ENCODE results near the gene PTGIS.

The PTGIS gene

DNA sequence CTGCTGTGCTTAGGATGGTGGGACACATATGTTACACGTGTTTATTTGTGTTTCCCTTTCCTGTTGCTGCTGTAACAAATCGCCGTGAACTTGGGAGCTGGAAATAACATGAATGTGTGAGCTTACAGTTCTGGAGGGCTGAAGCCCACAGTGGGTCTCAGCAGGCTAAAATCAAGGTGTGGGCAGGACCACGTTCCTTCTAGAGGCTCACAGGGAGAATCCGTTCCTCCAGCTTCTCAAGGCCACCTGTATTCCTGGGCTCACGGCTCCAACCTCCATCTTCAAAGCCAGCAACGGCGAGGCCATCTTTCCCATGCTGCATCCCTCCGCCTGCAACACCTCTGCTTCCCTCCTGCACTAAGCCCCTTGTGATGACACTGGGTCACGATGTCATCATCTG is 27.4 kb upstream of the PTGIS start:
- no peak overlapping the region for H2AFZ ChIP-seq
- H3K4me2 ChIP-seq (ENCODE audit: low read length), result no peak overlapping the region
- no peaks in the 10 kb centered on the region for H3K9me3 ChIP-seq (ENCODE audit: control insufficient read depth, low read length)
- TF ChIP-seq, protein P1, sequence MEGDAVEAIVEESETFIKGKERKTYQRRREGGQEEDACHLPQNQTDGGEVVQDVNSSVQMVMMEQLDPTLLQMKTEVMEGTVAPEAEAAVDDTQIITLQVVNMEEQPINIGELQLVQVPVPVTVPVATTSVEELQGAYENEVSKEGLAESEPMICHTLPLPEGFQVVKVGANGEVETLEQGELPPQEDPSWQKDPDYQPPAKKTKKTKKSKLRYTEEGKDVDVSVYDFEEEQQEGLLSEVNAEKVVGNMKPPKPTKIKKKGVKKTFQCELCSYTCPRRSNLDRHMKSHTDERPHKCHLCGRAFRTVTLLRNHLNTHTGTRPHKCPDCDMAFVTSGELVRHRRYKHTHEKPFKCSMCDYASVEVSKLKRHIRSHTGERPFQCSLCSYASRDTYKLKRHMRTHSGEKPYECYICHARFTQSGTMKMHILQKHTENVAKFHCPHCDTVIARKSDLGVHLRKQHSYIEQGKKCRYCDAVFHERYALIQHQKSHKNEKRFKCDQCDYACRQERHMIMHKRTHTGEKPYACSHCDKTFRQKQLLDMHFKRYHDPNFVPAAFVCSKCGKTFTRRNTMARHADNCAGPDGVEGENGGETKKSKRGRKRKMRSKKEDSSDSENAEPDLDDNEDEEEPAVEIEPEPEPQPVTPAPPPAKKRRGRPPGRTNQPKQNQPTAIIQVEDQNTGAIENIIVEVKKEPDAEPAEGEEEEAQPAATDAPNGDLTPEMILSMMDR (IDR thresholded peaks at IDR 0.05), result no peak
- H3K27me3 ChIP-seq (ENCODE audit: control insufficient read depth, insufficient read depth, low read length), result no peaks in the 10 kb centered on the region
- H3K4me3 ChIP-seq (ENCODE audit: low read depth, low read length), result no peak overlapping the region
- no peak overlapping the region for H3K9ac ChIP-seq
- no peak overlapping the region for H3K27ac ChIP-seq
- H3K4me1 ChIP-seq, result no peaks in the 10 kb centered on the region
- no peaks in the 10 kb centered on the region for H3K79me2 ChIP-seq
- H3K36me3 ChIP-seq (ENCODE audit: control insufficient read depth, insufficient read depth, low read length), result no peaks in the 10 kb centered on the region

- Histone ChIP-seq H2AFZ (no peak overlapping the region), H3K27me3 (ENCODE audit: control insufficient read depth, insufficient read depth, low read length) (no peaks in the 10 kb centered on the region), H3K4me3 (ENCODE audit: low read depth, low read length) (no peak overlapping the region), H3K27ac (no peak overlapping the region), H3K4me1 (no peaks in the 10 kb centered on the region), H3K4me2 (ENCODE audit: low read length) (no peak overlapping the region), H3K9me3 (ENCODE audit: control insufficient read depth, low read length) (no peaks in the 10 kb centered on the region), H3K36me3 (ENCODE audit: control insufficient read depth, insufficient read depth, low read length) (no peaks in the 10 kb centered on the region), H3K79me2 (no peaks in the 10 kb centered on the region), H3K9ac (no peak overlapping the region)
- TF ChIP-seq, protein P1 (IDR thresholded peaks at IDR 0.05), result no peak
These were observed 27.0 kb upstream of the PTGIS start for GRCh38 chr20:49594931-49595315.

DNA sequence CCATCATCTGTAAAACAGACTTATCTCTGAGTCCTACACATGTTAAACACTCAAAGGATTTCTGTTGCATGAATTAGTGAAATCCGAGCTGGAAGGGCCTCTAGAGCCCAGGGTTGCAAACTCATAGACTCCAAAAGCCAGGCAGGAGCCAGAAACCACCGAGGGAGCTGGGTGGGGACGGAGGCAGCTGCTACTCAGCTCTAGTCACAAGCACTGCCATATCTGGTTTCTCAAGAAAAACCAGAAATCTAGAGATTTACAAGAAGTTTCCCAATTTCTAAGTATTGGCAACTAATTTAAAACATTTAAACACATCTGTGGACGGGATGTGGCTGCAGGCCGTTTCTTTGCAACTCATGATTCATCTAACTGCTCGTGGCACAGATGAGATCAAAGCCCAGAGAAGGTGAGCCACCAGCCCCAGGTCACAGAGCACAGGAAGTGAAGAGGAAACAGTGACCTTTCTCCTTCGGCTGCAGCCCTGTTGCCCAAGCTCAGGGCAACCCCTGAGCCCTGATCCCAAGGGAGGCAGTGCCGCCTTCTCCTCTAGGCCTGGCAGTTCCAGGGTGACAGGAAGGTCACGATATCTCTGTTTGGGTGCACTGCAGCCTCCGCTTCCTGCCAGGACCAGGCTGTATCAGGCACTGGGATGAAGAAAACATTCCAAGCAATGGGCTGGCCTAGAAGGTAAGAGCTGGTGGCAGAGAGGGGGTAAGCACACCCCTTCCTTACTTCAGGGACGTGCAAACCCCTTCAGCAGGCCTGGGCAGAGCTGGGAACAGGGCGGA is 26.4 kb upstream of the PTGIS start:
- H3K27me3 ChIP-seq (ENCODE audit: control insufficient read depth, insufficient read depth, low read length), result no peaks in the 10 kb centered on the region
- H3K79me2 ChIP-seq, result no peaks in the 10 kb centered on the region
- no peak overlapping the region for H3K4me2 ChIP-seq (ENCODE audit: low read length)
- no peaks in the 10 kb centered on the region for H3K36me3 ChIP-seq (ENCODE audit: control insufficient read depth, insufficient read depth, low read length)
- no peak overlapping the region for H3K4me3 ChIP-seq (ENCODE audit: low read depth, low read length)
- no peak overlapping the region for H3K9ac ChIP-seq
- H2AFZ ChIP-seq, result no peak overlapping the region
- no peaks in the 10 kb centered on the region for H3K9me3 ChIP-seq (ENCODE audit: control insufficient read depth, low read length)
- no peaks in the 10 kb centered on the region for H3K4me1 ChIP-seq
- TF ChIP-seq, protein P1 (IDR thresholded peaks at IDR 0.05), result no peak
- no peak overlapping the region for H3K27ac ChIP-seq

DNA sequence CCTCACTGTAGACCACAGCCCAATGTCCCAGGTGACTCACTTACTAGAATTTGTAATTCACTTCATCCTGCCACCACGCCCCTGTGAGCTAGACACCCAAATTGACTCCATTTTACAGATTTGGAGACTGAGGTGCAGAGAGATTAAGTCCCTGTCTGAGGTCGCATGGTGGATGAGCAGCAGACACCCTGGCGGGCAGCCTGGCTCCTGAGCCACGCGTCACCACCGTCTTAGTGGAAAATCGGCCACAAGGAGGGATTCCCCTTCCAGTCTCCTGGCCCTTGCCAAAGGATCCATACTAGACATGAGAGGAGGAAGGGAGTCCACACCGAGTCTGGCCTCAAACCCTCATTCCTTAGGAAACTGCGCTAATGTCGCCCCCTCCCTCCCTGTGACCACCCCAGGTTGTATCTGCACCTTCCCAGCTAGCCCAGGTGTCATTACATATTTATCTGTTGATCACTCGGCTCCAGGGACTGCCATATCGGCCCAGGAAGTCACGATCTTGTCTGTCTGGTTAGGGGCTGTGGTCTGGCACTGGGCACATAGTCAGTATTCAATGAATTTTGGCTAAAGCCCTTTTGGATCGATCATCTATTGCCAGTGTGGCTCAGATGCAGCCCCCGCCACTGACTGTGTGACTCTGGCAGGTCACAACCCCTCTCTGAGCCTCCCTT is 25.7 kb upstream of the PTGIS start:
- no peaks in the 10 kb centered on the region for H3K36me3 ChIP-seq (ENCODE audit: control insufficient read depth, insufficient read depth, low read length)
- no peak overlapping the region for H2AFZ ChIP-seq
- H3K4me3 ChIP-seq (ENCODE audit: low read depth, low read length), result no peak overlapping the region
- no peak overlapping the region for H3K4me2 ChIP-seq (ENCODE audit: low read length)
- H3K27me3 ChIP-seq (ENCODE audit: control insufficient read depth, insufficient read depth, low read length), result no peaks in the 10 kb centered on the region
- no peak overlapping the region for H3K9ac ChIP-seq
- no peaks in the 10 kb centered on the region for H3K9me3 ChIP-seq (ENCODE audit: control insufficient read depth, low read length)
- H3K79me2 ChIP-seq, result no peaks in the 10 kb centered on the region
- no peaks in the 10 kb centered on the region for H3K4me1 ChIP-seq
- TF ChIP-seq, protein P1 (IDR thresholded peaks at IDR 0.05), result no peak
- H3K27ac ChIP-seq, result no peak overlapping the region

All from parathyroid adenoma (tissue), 2 donors.